GM12892 (cell line): ENCODE data around the gene THAP7.

Experiments
- POLR2A ChIP-seq: IDR thresholded peaks from 2 replicates; pipeline ENCODE4 v1.6.1; 2011; ENCODE audit warnings: low read depth, low read length, control low read depth
- POLR2AphosphoS5 ChIP-seq: IDR thresholded peaks from 2 replicates; pipeline ENCODE4 v1.6.1; 2011; ENCODE audit warnings: low read depth, low read length, control low read depth
- TAF1 ChIP-seq: IDR thresholded peaks from 2 replicates; pipeline ENCODE4 v1.6.1; 2011; ENCODE audit warnings: low read depth, mild to moderate bottlenecking, control low read depth, low read length, borderline replicate concordance

DNA sequence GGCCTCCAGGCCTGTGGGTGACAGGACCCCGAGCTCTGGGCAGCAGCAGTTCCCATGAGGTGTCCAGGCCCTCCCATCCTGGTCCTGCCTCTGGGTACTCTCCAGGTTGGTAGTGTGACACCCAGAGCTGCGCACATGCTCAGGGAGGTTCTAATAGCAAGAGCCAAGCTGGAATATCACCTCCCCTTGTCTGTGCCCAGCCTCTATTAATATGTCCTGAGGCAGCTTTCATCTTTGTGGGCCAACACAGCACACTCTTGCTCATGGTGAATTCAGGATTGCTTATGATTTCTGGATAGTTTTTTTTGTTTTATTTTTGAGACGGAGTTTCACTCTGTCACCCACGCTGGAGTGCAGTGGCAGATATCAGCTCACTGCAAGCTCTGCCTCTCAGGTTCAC is 16.4 kb upstream of the THAP7 start:
- no peak for TF ChIP-seq POLR2AphosphoS5
- TF ChIP-seq POLR2A: no peak
- TF ChIP-seq TAF1: no peak
